Measurements from ENCODE around the gene TAS2R30.

TAS2R30 gene

DNA sequence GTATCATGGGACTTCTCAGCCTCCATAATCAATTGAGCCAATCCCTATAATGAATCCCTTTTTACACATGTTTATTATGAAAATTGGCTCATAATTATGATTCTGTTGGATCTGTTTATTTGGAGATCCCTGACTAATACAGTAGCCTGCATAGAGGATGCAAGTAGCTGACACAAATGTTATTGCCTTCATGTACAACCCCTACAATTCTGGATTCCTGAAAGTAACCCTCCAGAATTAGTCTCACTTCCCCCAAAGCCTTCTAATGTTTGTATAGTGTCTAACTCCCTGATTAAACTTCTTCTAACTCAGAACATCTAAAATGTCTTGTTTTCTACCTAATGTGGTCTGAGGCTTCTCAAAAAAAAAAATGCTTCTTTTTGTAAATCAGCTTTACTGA lies 29.9 kb upstream of the TAS2R30 start:
- FAIRE-seq = no peak
- no peak for DNase-seq (ENCODE audit: insufficient read length, low spot score)
- peak; percentile 59 for TF ChIP-seq SPI1 (IDR thresholded peaks at IDR 0.05; ENCODE audit: low read depth, low read length)
- TF ChIP-seq POU2F2 (IDR thresholded peaks at IDR 0.05; ENCODE audit: low read depth, low read length) = no peak

DNA sequence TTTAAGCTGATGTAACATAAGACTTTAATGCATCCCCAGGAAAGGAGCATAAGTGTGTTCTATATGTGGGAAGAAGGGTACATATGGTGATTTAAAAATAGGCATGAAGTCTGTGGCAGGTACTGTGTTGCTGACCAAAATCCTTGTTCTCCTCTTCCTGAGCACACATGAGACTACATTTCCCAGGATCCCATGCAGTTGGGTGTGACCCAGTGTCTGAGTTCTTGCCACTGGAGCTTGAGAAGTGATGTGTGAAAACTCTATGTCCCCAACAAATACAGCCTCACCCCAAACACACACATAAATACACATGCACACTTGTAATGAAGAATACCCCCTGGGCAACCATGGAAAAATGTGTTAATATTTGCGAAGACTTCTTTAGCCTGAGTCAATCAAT lies 28.1 kb upstream of the TAS2R30 start:
- TF ChIP-seq POU2F2 (IDR thresholded peaks at IDR 0.05; ENCODE audit: low read depth, low read length) (no peak), TAF1 (IDR thresholded peaks at IDR 0.05; ENCODE audit: low read depth, low read length) (no peak), SPI1 (IDR thresholded peaks at IDR 0.05; ENCODE audit: low read depth, low read length) (no peak), POLR2AphosphoS5 (IDR thresholded peaks at IDR 0.05; ENCODE audit: low read depth, low read length) (no peak), POLR2A (IDR thresholded peaks at IDR 0.05; ENCODE audit: low read depth, low read length) (no peak), PAX5 (IDR thresholded peaks at IDR 0.05; ENCODE audit: insufficient read depth, low read length, severe bottlenecking) (no peak)
- peak; percentile 54 for FAIRE-seq
- no peak for DNase-seq (ENCODE audit: insufficient read length, low spot score)

DNA sequence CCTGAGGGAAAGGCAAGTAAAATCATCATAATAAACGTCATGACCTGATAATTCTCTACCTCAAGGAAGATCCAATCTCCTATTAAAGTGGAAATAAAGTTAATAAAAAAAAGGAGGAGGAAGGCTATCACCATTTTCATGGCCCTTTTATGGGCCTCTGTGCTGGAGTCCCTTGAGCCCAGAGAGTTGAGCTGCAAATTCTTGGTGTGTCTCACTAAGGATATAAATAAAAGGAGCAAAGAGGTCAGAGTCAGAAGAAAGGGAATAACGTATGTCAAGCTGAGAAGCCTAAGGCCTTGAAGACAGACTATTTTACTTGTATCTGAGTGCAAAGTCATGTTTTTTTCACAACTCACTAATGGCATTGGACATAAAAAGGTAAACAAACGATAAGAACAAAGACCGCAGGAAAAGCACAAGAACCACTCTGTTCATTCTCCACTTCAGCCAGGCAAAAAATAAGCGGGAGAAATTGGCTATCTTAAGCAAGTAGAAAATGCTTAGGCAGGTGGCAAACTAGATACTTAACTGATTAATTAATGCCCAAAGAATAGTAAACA lies 24.5 kb upstream of the TAS2R30 start:
- FAIRE-seq = no peak
- no peak for DNase-seq (ENCODE audit: insufficient read length, low spot score)
- TF ChIP-seq PAX5 (IDR thresholded peaks at IDR 0.05; ENCODE audit: insufficient read depth, low read length, severe bottlenecking) (no peak), POU2F2 (IDR thresholded peaks at IDR 0.05; ENCODE audit: low read depth, low read length) (no peak), POLR2A (IDR thresholded peaks at IDR 0.05; ENCODE audit: low read depth, low read length) (no peak), TAF1 (IDR thresholded peaks at IDR 0.05; ENCODE audit: low read depth, low read length) (no peak), POLR2AphosphoS5 (IDR thresholded peaks at IDR 0.05; ENCODE audit: low read depth, low read length) (no peak), SPI1 (IDR thresholded peaks at IDR 0.05; ENCODE audit: low read depth, low read length) (no peak)

DNA sequence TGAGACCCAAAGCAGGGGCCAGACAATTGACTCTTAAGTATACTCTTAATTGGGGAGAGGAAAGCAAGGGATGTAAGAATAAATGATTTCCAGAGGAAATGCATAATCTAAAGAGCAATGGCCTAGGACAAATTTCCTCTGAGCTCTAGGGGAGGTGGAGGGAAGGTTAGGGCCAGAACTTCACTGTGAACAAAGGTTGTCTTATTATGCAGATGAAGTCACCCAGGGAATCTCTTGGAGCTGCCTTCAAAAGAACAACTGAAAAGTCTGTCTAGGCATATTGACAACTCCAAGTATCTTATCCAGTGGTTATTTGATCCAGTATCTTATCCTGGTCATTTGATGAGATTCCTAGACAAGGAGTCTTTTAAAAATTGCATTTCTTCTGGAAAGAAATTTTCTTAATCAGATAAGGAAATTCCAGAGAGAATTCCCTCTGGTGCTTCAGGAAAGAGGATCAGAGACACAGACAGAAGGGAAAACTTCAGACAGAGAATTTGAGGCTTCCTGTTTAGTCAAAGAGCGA lies 20.0 kb upstream of the TAS2R30 start:
- FAIRE-seq (no peak), DNase-seq (ENCODE audit: insufficient read length, low spot score) (no peak)
- TF ChIP-seq POLR2A (IDR thresholded peaks at IDR 0.05; ENCODE audit: low read depth, low read length) (no peak), TAF1 (IDR thresholded peaks at IDR 0.05; ENCODE audit: low read depth, low read length) (no peak), SPI1 (IDR thresholded peaks at IDR 0.05; ENCODE audit: low read depth, low read length) (no peak), POLR2AphosphoS5 (IDR thresholded peaks at IDR 0.05; ENCODE audit: low read depth, low read length) (no peak), PAX5 (IDR thresholded peaks at IDR 0.05; ENCODE audit: insufficient read depth, low read length, severe bottlenecking) (no peak), POU2F2 (IDR thresholded peaks at IDR 0.05; ENCODE audit: low read depth, low read length) (no peak)

DNA sequence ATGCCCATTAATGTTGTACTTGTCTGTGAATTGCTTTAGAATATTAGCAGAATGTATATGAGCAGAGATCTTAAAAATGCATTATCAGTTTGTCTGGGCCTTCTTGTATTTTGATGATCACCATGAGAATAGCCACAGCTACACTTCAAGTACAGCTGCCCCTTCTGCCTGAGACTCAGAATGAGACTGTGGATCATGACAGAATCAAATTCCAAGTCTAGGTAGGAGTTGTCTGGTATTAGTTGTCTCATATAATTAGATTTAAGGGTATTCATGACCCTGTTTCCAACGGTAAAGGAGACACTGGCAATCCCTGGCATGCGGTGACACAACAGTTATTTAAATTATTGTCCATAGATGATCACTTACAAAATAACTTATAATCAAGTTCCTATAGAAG lies 18.3 kb upstream of the TAS2R30 start:
- no peak for FAIRE-seq
- TF ChIP-seq PAX5 (IDR thresholded peaks at IDR 0.05; ENCODE audit: insufficient read depth, low read length, severe bottlenecking) (no peak), TAF1 (IDR thresholded peaks at IDR 0.05; ENCODE audit: low read depth, low read length) (no peak), POLR2AphosphoS5 (IDR thresholded peaks at IDR 0.05; ENCODE audit: low read depth, low read length) (no peak), SPI1 (IDR thresholded peaks at IDR 0.05; ENCODE audit: low read depth, low read length) (no peak), POLR2A (IDR thresholded peaks at IDR 0.05; ENCODE audit: low read depth, low read length) (no peak), POU2F2 (IDR thresholded peaks at IDR 0.05; ENCODE audit: low read depth, low read length) (no peak)
- no peak for DNase-seq (ENCODE audit: insufficient read length, low spot score)

DNA sequence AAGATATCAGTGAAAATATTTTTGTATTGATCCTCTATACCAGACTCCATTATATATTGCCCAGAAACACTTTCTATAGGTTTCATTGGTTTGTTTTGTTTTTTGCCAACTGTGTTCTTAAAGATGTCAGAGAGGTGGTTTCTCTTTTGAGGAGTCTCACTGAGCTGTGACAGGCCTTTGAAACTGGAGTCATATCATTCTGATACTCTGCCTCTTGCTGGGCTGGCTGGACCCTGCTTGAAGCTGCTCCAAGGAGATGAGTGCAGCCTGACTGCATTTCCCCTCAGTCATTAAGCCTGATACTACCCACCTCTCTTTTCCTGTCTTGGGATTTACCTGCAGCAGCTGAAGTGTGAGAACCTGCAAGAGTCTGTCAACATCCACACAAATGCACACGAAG lies 16.4 kb upstream of the TAS2R30 start:
- no peak for DNase-seq (ENCODE audit: insufficient read length, low spot score)
- no peak for FAIRE-seq
- TF ChIP-seq TAF1 (IDR thresholded peaks at IDR 0.05; ENCODE audit: low read depth, low read length) (no peak), POLR2A (IDR thresholded peaks at IDR 0.05; ENCODE audit: low read depth, low read length) (no peak), POLR2AphosphoS5 (IDR thresholded peaks at IDR 0.05; ENCODE audit: low read depth, low read length) (no peak), SPI1 (IDR thresholded peaks at IDR 0.05; ENCODE audit: low read depth, low read length) (no peak), PAX5 (IDR thresholded peaks at IDR 0.05; ENCODE audit: insufficient read depth, low read length, severe bottlenecking) (no peak), POU2F2 (IDR thresholded peaks at IDR 0.05; ENCODE audit: low read depth, low read length) (no peak)

DNA sequence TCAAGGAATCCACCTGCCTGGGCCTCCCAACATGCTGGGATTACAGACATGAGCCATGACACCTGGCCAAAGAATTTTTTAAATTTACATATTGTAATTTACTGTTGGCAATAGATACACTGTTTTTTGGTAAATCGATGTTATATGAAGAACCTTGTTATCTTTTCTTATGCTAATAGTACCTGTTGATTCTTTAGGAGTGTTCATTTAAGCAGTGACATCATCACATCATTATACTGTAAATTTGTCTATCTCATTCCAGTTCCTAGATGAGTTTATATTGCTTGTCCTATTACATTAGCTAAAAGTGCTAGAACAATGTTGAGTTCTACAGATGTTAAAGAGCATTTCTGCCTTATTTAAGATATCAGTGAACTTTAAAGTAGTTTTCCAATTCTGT lies 13.0 kb upstream of the TAS2R30 start:
- DNase-seq (ENCODE audit: insufficient read length, low spot score) (no peak), FAIRE-seq (no peak)
- TF ChIP-seq TAF1 (IDR thresholded peaks at IDR 0.05; ENCODE audit: low read depth, low read length) (no peak), POLR2A (IDR thresholded peaks at IDR 0.05; ENCODE audit: low read depth, low read length) (no peak), POU2F2 (IDR thresholded peaks at IDR 0.05; ENCODE audit: low read depth, low read length) (no peak), POLR2AphosphoS5 (IDR thresholded peaks at IDR 0.05; ENCODE audit: low read depth, low read length) (no peak), PAX5 (IDR thresholded peaks at IDR 0.05; ENCODE audit: insufficient read depth, low read length, severe bottlenecking) (no peak), SPI1 (IDR thresholded peaks at IDR 0.05; ENCODE audit: low read depth, low read length) (no peak)

DNA sequence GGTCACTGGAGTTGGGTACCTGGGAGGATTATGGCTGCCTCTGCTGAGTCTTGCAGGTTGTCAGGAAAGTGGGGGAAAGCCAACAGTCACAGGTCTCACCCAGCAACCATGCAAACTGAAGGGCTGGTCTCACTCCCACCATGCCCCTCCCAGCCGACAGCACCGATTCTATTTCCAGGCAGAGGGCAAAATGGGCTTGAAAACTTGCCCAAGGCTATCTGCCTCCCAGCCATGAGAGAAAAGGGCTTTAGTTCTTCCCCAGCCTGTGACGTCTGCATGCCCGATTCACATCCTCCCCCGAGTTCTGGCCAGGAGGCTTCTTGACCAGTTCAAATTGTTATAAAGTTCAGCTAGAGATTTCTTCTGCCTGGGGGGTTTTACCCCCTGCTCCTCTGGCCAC lies 9.9 kb upstream of the TAS2R30 start:
- no peak for DNase-seq (ENCODE audit: insufficient read length, low spot score)
- FAIRE-seq = no peak
- TF ChIP-seq POU2F2 (IDR thresholded peaks at IDR 0.05; ENCODE audit: low read depth, low read length) (no peak), TAF1 (IDR thresholded peaks at IDR 0.05; ENCODE audit: low read depth, low read length) (no peak), POLR2A (IDR thresholded peaks at IDR 0.05; ENCODE audit: low read depth, low read length) (no peak), PAX5 (IDR thresholded peaks at IDR 0.05; ENCODE audit: insufficient read depth, low read length, severe bottlenecking) (no peak), POLR2AphosphoS5 (IDR thresholded peaks at IDR 0.05; ENCODE audit: low read depth, low read length) (no peak), SPI1 (IDR thresholded peaks at IDR 0.05; ENCODE audit: low read depth, low read length) (no peak)

DNA sequence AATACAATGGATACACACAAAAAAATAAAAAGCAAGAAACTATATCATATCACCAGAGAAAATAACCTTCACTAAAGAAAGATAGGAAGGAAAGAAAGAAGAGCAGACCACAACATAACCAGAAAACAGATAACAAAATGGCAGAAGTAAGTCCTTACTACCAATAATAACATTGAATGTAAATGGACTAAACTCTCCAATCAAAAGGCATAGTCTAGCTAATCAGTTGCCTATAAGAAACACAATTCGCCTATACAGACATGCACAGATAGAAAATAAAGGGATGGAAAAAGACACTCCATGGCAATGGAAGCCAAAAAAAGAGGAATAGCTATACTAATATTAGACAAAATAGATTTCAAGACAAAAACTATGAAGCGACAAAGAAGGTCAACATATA lies 8.9 kb upstream of the TAS2R30 start:
- TF ChIP-seq POLR2AphosphoS5 (IDR thresholded peaks at IDR 0.05; ENCODE audit: low read depth, low read length) = no peak
- no peak for TF ChIP-seq SPI1 (IDR thresholded peaks at IDR 0.05; ENCODE audit: low read depth, low read length)
- TF ChIP-seq TAF1 (IDR thresholded peaks at IDR 0.05; ENCODE audit: low read depth, low read length) = no peak
- TF ChIP-seq POLR2A (IDR thresholded peaks at IDR 0.05; ENCODE audit: low read depth, low read length) = no peak
- no peak for TF ChIP-seq PAX5 (IDR thresholded peaks at IDR 0.05; ENCODE audit: insufficient read depth, low read length, severe bottlenecking)
- TF ChIP-seq POU2F2 (IDR thresholded peaks at IDR 0.05; ENCODE audit: low read depth, low read length) = no peak
- DNase-seq (ENCODE audit: insufficient read length, low spot score) (no peak), FAIRE-seq (no peak)

DNA sequence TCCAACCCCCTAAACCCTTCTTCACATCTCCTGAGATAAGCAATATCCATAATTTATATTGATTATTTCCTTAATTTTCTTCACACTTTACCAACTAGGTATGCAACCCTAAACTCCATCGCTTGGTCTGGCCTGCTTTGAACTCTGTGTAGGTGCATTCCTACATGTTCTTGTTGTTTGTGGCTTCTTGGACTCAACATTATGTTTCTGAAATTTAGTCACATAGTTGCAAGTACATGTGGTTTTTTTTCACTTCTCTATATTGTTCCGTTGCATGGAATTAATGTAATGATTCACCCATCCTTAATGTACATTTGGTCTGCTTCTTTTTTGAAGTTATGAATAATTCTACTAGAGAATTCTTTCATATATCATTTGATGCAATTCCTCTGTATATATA lies 1.6 kb upstream of the TAS2R30 start:
- no peak for DNase-seq (ENCODE audit: insufficient read length, low spot score)
- no peak for TF ChIP-seq POU2F2 (IDR thresholded peaks at IDR 0.05; ENCODE audit: low read depth, low read length)
- peak; percentile 63 for TF ChIP-seq SPI1 (IDR thresholded peaks at IDR 0.05; ENCODE audit: low read depth, low read length)
- no peak for TF ChIP-seq TAF1 (IDR thresholded peaks at IDR 0.05; ENCODE audit: low read depth, low read length)
- TF ChIP-seq PAX5 (IDR thresholded peaks at IDR 0.05; ENCODE audit: insufficient read depth, low read length, severe bottlenecking) = no peak
- FAIRE-seq = no peak
